Endodermal cell (in vitro differentiated cells): ENCODE results near the gene UFC1. TPM values are rescaled to one million over a fixed set of nuclear protein-coding genes. Genes with fewer than 3 reads are reported as not detected.

ENCODE experiments used
- DNase-seq: peaks from one replicate; pipeline ENCODE4 v3.0.0-alpha.2; 2017
- H3K27ac ChIP-seq: 2 replicates; pipeline ENCODE4 v1.5.1; 2013; ENCODE audit warnings: mild to moderate bottlenecking, low read depth, low read length, moderate library complexity
- H3K27me3 ChIP-seq: 2 replicates; pipeline ENCODE4 v1.6.1; 2013; ENCODE audit warnings: mild to moderate bottlenecking, low read length, moderate library complexity; ENCODE audit not compliant: insufficient read depth, control insufficient read depth, poor library complexity, severe bottlenecking
- H3K36me3 ChIP-seq: 2 replicates; pipeline ENCODE4 v1.7.0; 2013; ENCODE audit warnings: mild to moderate bottlenecking, low read length, moderate library complexity; ENCODE audit not compliant: control insufficient read depth, insufficient read depth
- H3K4me1 ChIP-seq: one replicate; pipeline ENCODE4 v1.7.0; 2013; ENCODE audit warnings: low read length; ENCODE audit not compliant: control insufficient read depth, insufficient read depth
- H3K4me3 ChIP-seq: 2 replicates; pipeline ENCODE4 v1.5.1; 2013; ENCODE audit warnings: mild to moderate bottlenecking, low read length, moderate library complexity
- H3K9ac ChIP-seq: 2 replicates; pipeline ENCODE4 v1.6.1; 2013; ENCODE audit warnings: mild to moderate bottlenecking, low read length, moderate library complexity; ENCODE audit not compliant: poor library complexity, severe bottlenecking; ENCODE audit errors: extremely low read depth
- H3K9me3 ChIP-seq: 2 replicates; pipeline ENCODE4 v1.6.1; 2013; ENCODE audit warnings: mild to moderate bottlenecking, low read length, moderate library complexity; ENCODE audit not compliant: control insufficient read depth
- H3K27ac Mint-ChIP-seq: 2 replicates; pipeline ENCODE4 v1.8.0; 2020; ENCODE audit warnings: mixed read lengths
- H3K27me3 Mint-ChIP-seq: 2 replicates; pipeline ENCODE4 v1.8.0; 2021; ENCODE audit warnings: mild to moderate bottlenecking, mixed read lengths; ENCODE audit not compliant: insufficient read depth
- H3K36me3 Mint-ChIP-seq: 2 replicates; pipeline ENCODE4 v1.8.0; 2020; ENCODE audit warnings: low read depth, mixed read lengths
- H3K4me1 Mint-ChIP-seq: 2 replicates; pipeline ENCODE4 v1.8.0; 2020; ENCODE audit warnings: mixed read lengths
- H3K4me3 Mint-ChIP-seq: 2 replicates; pipeline ENCODE4 v1.8.0; 2020; ENCODE audit warnings: mild to moderate bottlenecking, moderate library complexity, mixed read lengths
- H3K9me3 Mint-ChIP-seq: 2 replicates; pipeline ENCODE4 v1.8.0; 2020; ENCODE audit warnings: mild to moderate bottlenecking, mixed read lengths
- CTCF ChIP-seq: fragments of 200-600 bp; sonication (generic); conservative IDR thresholded peaks from 2 replicates; pipeline ENCODE4 v1.5.0; 2021; ENCODE audit warnings: antibody characterized with exemption, mild to moderate bottlenecking
- WGBS, 2 experiments: methylation state at CpG; one replicate each; pipeline versions ENCODE4 v1.1.5 to v1.1.7; 2013; ENCODE audit warnings: missing lambda C conversion rate in 2 of 2, mixed read lengths in 1 of 2; ENCODE audit not compliant: insufficient coverage in 1 of 2, insufficient read length in 1 of 2; 5-methylcytosine and 5-hydroxymethylcytosine counted together
- total RNA-seq, 2 donors: library from RNA; stranded (reverse); fragmentation: NEBNext Ultra II Directional in 1 of 2; extraction: Animal tissue kit (Norgen Biotek cat#: 25700) in 1 of 2; gene quantifications; 2 replicates in 1 of 2; 3 replicates in 1 of 2; pipeline ENCODE4 v1.2.1, GENCODE V29; 2021

Gene UFC1
- total RNA-seq, 2 donors from 2014 or later: 89.5 to 97.1 TPM

DNA sequence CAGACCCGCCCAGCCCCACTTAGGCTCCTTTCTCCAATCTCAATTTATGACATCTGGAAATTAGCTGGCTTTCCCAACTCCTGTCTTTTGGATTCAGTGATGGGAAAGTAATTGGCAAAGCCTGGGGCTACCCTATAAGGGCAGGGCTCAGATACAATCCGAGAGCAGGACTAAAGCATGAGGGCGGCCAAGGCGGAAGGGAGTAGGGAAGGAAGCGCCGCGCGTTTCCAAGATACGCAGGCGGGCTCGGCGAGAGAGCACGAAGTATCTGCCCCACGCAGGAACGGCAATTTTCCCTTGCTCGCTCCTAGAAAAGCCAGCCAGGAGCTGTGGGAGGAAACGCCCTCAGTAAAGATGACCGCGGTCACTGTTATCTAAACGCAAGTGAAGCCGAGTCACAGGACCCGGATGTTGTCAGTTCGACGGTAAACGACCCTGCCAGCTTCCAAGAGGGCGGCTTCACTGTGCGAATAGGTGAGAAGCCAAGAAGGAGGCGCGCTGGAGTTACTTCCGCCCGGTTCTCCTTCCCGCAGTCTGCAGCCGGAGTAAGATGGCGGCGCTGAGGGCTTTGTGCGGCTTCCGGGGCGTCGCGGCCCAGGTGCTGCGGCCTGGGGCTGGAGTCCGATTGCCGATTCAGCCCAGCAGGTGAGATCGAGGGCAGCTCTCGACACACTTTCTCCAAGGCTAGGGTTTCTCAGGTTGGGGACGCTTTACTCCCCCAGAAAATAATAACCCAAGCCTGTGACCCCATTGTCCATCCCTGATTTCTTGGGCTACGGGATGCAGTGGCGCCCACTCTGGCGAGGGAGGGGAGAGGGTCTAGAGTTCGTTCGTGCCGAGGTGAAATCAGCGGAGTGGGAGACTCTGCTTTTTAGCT lies 48.3 kb downstream of the UFC1 start, which contains the start of gene NDUFS2:
Gene NDUFS2, plus strand, starts transcription at position 532 of the 877 bp plus-strand sequence. Its CDS starts 19 bp downstream, at position 551.
- Mint-ChIP-seq H3K4me1 (peaks cover 44% of the 10 kb centered on the region), H3K9me3 (no peaks in the 10 kb centered on the region), H3K4me3 (peak within 1 kb of the TSS; percentile 88), H3K27ac (peak within 1 kb of the TSS; percentile 97), H3K27me3 (no peaks in the 10 kb centered on the region), H3K36me3 (peaks cover 30% of the 10 kb centered on the region)
- DNase-seq: peak; percentile 99
- TF ChIP-seq CTCF: peak; percentile 61
- Histone ChIP-seq H3K9ac (peak within 1 kb of the TSS; percentile 93), H3K27ac (peak within 1 kb of the TSS; percentile 88), H3K9me3 (no peaks in the 10 kb centered on the region), H3K4me1 (peaks cover 18% of the 10 kb centered on the region), H3K27me3 (no peaks in the 10 kb centered on the region), H3K4me3 (peak within 1 kb of the TSS; percentile 89), H3K36me3 (peaks cover 38% of the 10 kb centered on the region)
- 6 to 11% methylated on average over 45 to 53 of the region's 53 CpGs for WGBS, 2 experiments

GRCh38 chr1:161206411-161207140 lies 52.8 kb downstream of the UFC1 start:
- Mint-ChIP-seq H3K9me3 (no peaks in the 10 kb centered on the region), H3K4me3 (no peak overlapping the region), H3K27me3 (no peaks in the 10 kb centered on the region), H3K27ac (peak overlapping the region; percentile 30), H3K36me3 (peaks cover 60% of the 10 kb centered on the region), H3K4me1 (peaks cover 11% of the 10 kb centered on the region)
- Histone ChIP-seq H3K4me1 (peaks cover 7% of the 10 kb centered on the region), H3K9ac (no peak overlapping the region), H3K9me3 (no peaks in the 10 kb centered on the region), H3K27ac (no peak overlapping the region), H3K36me3 (peaks cover 66% of the 10 kb centered on the region), H3K4me3 (no peak overlapping the region), H3K27me3 (no peaks in the 10 kb centered on the region)
- no peak for TF ChIP-seq CTCF
- no peak for DNase-seq
- 93 to 96% methylated on average over 7 to 12 of the region's 12 CpGs for WGBS, 2 experiments

GRCh38 chr1:161207173-161207572 lies 53.4 kb downstream of the UFC1 start:
- peaks cover 72% of the 10 kb centered on the region for H3K36me3 ChIP-seq
- H3K4me3 ChIP-seq: no peak overlapping the region
- peaks cover 3% of the 10 kb centered on the region for H3K4me1 ChIP-seq
- peaks cover 66% of the 10 kb centered on the region for H3K36me3 Mint-ChIP-seq
- TF ChIP-seq CTCF: no peak
- H3K27ac ChIP-seq: no peak overlapping the region
- H3K27me3 Mint-ChIP-seq: no peaks in the 10 kb centered on the region
- peaks cover 7% of the 10 kb centered on the region for H3K4me1 Mint-ChIP-seq
- 92 to 97% methylated on average over 5 to 8 of the region's 8 CpGs for WGBS, 2 experiments
- H3K9ac ChIP-seq: no peak overlapping the region
- no peak for DNase-seq
- no peaks in the 10 kb centered on the region for H3K9me3 ChIP-seq
- no peak overlapping the region for H3K4me3 Mint-ChIP-seq
- no peak overlapping the region for H3K27ac Mint-ChIP-seq
- H3K27me3 ChIP-seq: no peaks in the 10 kb centered on the region
- H3K9me3 Mint-ChIP-seq: no peaks in the 10 kb centered on the region

Other genes with a start within 250 kb of the UFC1 start
- 10 to 100 TPM; 20.3 to 29.7 TPM for gene ITLN2, start 199.2 kb upstream of the UFC1 start, total RNA-seq
- gene F11R, start 132.8 kb upstream of the UFC1 start, total RNA-seq: 100 to 1,000 TPM; 190 to 226 TPM
- 10 to 100 TPM; 59.1 to 76.4 TPM for gene TSTD1, start 115.0 kb upstream of the UFC1 start, total RNA-seq
- gene USF1, start 108.0 kb upstream of the UFC1 start, total RNA-seq: 10 to 100 TPM; 55.5 to 57.3 TPM
- gene ARHGAP30, start 84.1 kb upstream of the UFC1 start, total RNA-seq: under 1 TPM; 0.07 to 0.13 TPM
- gene NECTIN4, start 64.4 kb upstream of the UFC1 start, total RNA-seq: not detected
- gene KLHDC9, start 55.6 kb upstream of the UFC1 start, total RNA-seq: 10 to 100 TPM; 14.6 to 25.4 TPM
- gene PFDN2, start 35.9 kb upstream of the UFC1 start, total RNA-seq: 10 to 100 TPM; 62.9 to 95.7 TPM
- 10 to 100 TPM; 51.0 to 65.1 TPM for gene NIT1, start 35.9 kb upstream of the UFC1 start, total RNA-seq
- 10 to 100 TPM; 34.2 to 39.8 TPM for gene DEDD, start 21.3 kb upstream of the UFC1 start, total RNA-seq
- 10 to 100 TPM; 26.7 to 39.7 TPM for gene USP21, start 5.5 kb downstream of the UFC1 start, total RNA-seq
- gene PPOX, start 12.4 kb downstream of the UFC1 start, total RNA-seq: 10 to 100 TPM; 46.4 to 47.2 TPM
- gene B4GALT3, start 23.5 kb downstream of the UFC1 start, total RNA-seq: 10 to 100 TPM; 30.4 to 37.9 TPM
- 1 to 10 TPM; 4.4 to 9.6 TPM for gene ADAMTS4, start 45.1 kb downstream of the UFC1 start, total RNA-seq
- 10 to 100 TPM; 83.5 to 100.0 TPM for gene NDUFS2, start 48.4 kb downstream of the UFC1 start, total RNA-seq
- gene FCER1G, start 61.3 kb downstream of the UFC1 start, total RNA-seq: under 1 TPM; 0.68 to 0.69 TPM
- 100 to 1,000 TPM; 268 to 396 TPM for gene APOA2, start 69.7 kb downstream of the UFC1 start, total RNA-seq
- 10 to 100 TPM in 1 of 2 donors, 1 to 10 TPM in 1; 9.0 to 11.6 TPM for gene TOMM40L, start 72.1 kb downstream of the UFC1 start, total RNA-seq
- gene NR1I3, start 84.2 kb downstream of the UFC1 start, total RNA-seq: not detected
- 10 to 100 TPM in 1 of 2 donors, 1 to 10 TPM in 1; 4.0 to 11.3 TPM for gene PCP4L1, start 104.8 kb downstream of the UFC1 start, total RNA-seq
- gene MPZ, start 156.0 kb downstream of the UFC1 start, total RNA-seq: 1 to 10 TPM; 1.7 to 3.3 TPM
- 100 to 1,000 TPM; 270 to 296 TPM for gene SDHC, start 160.4 kb downstream of the UFC1 start, total RNA-seq
- gene CFAP126, start 213.9 kb downstream of the UFC1 start, total RNA-seq: 1 to 10 TPM in 1 of 2 donors, under 1 TPM in 1; 0.86 to 1.2 TPM